GM12891 (cell line): Measurements from ENCODE around the gene ACP7.

Experiments
- POLR2A ChIP-seq: IDR thresholded peaks from 2 replicates; pipeline ENCODE4 v1.6.1; 2011; ENCODE audit warnings: low read depth, low read length, control low read depth
- POLR2AphosphoS5 ChIP-seq: IDR thresholded peaks from 2 replicates; pipeline ENCODE4 v1.6.1; 2011; ENCODE audit warnings: low read depth, low read length, control low read depth
- POU2F2 ChIP-seq: IDR thresholded peaks from 2 replicates; pipeline ENCODE4 v1.6.1; 2011; ENCODE audit warnings: low read depth, mild to moderate bottlenecking, control low read depth, low read length, moderate library complexity
- SPI1 ChIP-seq: IDR thresholded peaks from 2 replicates; pipeline ENCODE4 v1.6.1; 2011; ENCODE audit warnings: low read depth, low read length, control low read depth
- TAF1 ChIP-seq: IDR thresholded peaks from 2 replicates; pipeline ENCODE4 v1.6.1; 2011; ENCODE audit warnings: low read depth, low read length, control low read depth

GRCh38 chr19:39064405-39064804, 19.8 kb upstream of the ACP7 start:
- no peak for TF ChIP-seq SPI1
- no peak for TF ChIP-seq POLR2A
- no peak for TF ChIP-seq TAF1
- TF ChIP-seq POU2F2 = no peak
- TF ChIP-seq POLR2AphosphoS5 = no peak
